Endothelial cell of umbilical vein (primary cell): Measurements from ENCODE around the gene ASXL1. TPM values are rescaled to one million over a fixed set of nuclear protein-coding genes. Genes with fewer than 3 reads are reported as not detected.

Experiments used
- BruUV-seq: library from RNA; stranded (reverse); fragments of 400-500 nt; replicated peaks from 2 replicates; lab custom pipeline; 2021; lab: Mats Ljungman, UMichigan
- CTCF ChIA-PET: fragments of 300-600, 350-600 bp; sonication (Branson Sonifier 250); formaldehyde crosslinking; loops from one replicate; lab custom pipeline; 2021; ENCODE audit warnings: antibody characterized with exemption, inconsistent platforms; lab: Charles Lee
- POLR2A ChIA-PET: fragments of 300-600, 350-600 bp; sonication (Branson Sonifier 250); formaldehyde crosslinking; loops from one replicate; lab custom pipeline; 2021; ENCODE audit warnings: antibody characterized with exemption, inconsistent platforms; lab: Charles Lee
- DNase-seq: peaks from one replicate; pipeline ENCODE4 v3.0.0-alpha.2; 2011; ENCODE audit warnings: low read depth, low spot score
- FAIRE-seq: peaks from 2 replicates; lab custom pipeline; 2011; peaks lifted over from hg19 to GRCh38; lab: Jason Lieb, UNC
- H2AFZ ChIP-seq: 2 replicates; pipeline ENCODE4 v1.6.0; 2012; ENCODE audit warnings: low read depth, low read length, control low read depth, inconsistent platforms
- H3K27ac ChIP-seq: 2 replicates; pipeline ENCODE4 v1.5.1; 2011; ENCODE audit warnings: low read depth, mild to moderate bottlenecking, control low read depth, low read length, moderate library complexity; ENCODE audit not compliant: insufficient read depth
- H3K27me3 ChIP-seq, 2 experiments: 2 replicates each; pipeline versions ENCODE4 v1.6.0 to v1.6.1; 2011; ENCODE audit warnings: low read length in 2 of 2, mixed read lengths in 1 of 2; ENCODE audit not compliant: control insufficient read depth in 2 of 2, insufficient read depth in 2 of 2
- H3K36me3 ChIP-seq, 2 experiments: 2 replicates in 1 of 2; 3 replicates in 1 of 2; pipeline ENCODE4 v1.5.1; 2011; ENCODE audit warnings: low read length in 2 of 2, mild to moderate bottlenecking in 1 of 2, moderate library complexity in 1 of 2; ENCODE audit not compliant: control insufficient read depth in 2 of 2, insufficient read depth in 2 of 2; ENCODE audit errors: extremely low read depth in 1 of 2
- H3K4me1 ChIP-seq: 3 replicates; pipeline ENCODE4 v1.5.1; 2011; ENCODE audit warnings: mild to moderate bottlenecking, low read length; ENCODE audit not compliant: control insufficient read depth, insufficient read depth; ENCODE audit errors: extremely low read depth
- H3K4me2 ChIP-seq: 2 replicates; pipeline ENCODE4 v1.6.1; 2011; ENCODE audit warnings: low read length, control low read depth, mixed read lengths; ENCODE audit not compliant: insufficient read depth
- H3K4me3 ChIP-seq, 3 experiments: fragments of 200-600 bp in 1 of 3; sonication (generic), shearing (Covaris generic) in 1 of 3; replicated peaks in 1 of 3; 2 replicates each; pipeline ENCODE4 v1.5.1; 2011 to 2016; ENCODE audit warnings: control low read depth in 3 of 3, low read length in 3 of 3, mild to moderate bottlenecking in 2 of 3, inconsistent platforms in 1 of 3, low read depth in 1 of 3, moderate library complexity in 1 of 3; ENCODE audit not compliant: insufficient read depth in 1 of 3
- H3K79me2 ChIP-seq: 2 replicates; pipeline ENCODE4 v1.6.0; 2012; ENCODE audit warnings: low read length, inconsistent platforms; ENCODE audit not compliant: control insufficient read depth, insufficient read depth
- H3K9ac ChIP-seq: replicated peaks from 2 replicates; pipeline ENCODE3; 2011; ENCODE audit warnings: low read length, control low read depth; ENCODE audit not compliant: insufficient read depth; ENCODE audit errors: extremely low read depth
- H3K9me1 ChIP-seq: replicated peaks from 3 replicates; pipeline ENCODE4 v1.6.0; 2011; ENCODE audit warnings: mild to moderate bottlenecking, low read length; ENCODE audit not compliant: control insufficient read depth, insufficient read depth; ENCODE audit errors: extremely low read depth
- H3K9me3 ChIP-seq: replicated peaks from 2 replicates; pipeline ENCODE4 v1.5.1; 2012; ENCODE audit warnings: low read length, inconsistent platforms; ENCODE audit not compliant: control insufficient read depth, insufficient read depth
- H4K20me1 ChIP-seq: replicated peaks from 2 replicates; pipeline ENCODE3; 2011; ENCODE audit warnings: mild to moderate bottlenecking, low read length; ENCODE audit not compliant: control insufficient read depth, insufficient read depth; ENCODE audit errors: extremely low read depth
- CTCF ChIP-seq, 2 donors: IDR thresholded peaks; 1 replicate in 1 of 2; 2 replicates in 1 of 2; pipeline ENCODE4 v1.5.1; 2011; ENCODE audit warnings: low read length in 2 of 2, mild to moderate bottlenecking in 2 of 2, moderate library complexity in 2 of 2, control low read depth in 1 of 2, inconsistent platforms in 1 of 2, low read depth in 1 of 2; ENCODE audit not compliant: insufficient read depth in 1 of 2; ENCODE audit errors: extremely low read depth in 1 of 2
- EZH2 ChIP-seq: IDR thresholded peaks from 2 replicates; pipeline ENCODE4 v1.6.1; 2012; ENCODE audit warnings: borderline replicate concordance, low read depth, mild to moderate bottlenecking, moderate library complexity, low read length, inconsistent platforms; ENCODE audit not compliant: severe bottlenecking
- FOS ChIP-seq: IDR thresholded peaks from 2 replicates; pipeline ENCODE4 v1.6.1; 2011; ENCODE audit warnings: mild to moderate bottlenecking, low read length, moderate library complexity, borderline replicate concordance; ENCODE audit not compliant: insufficient read depth
- GATA2 ChIP-seq: IDR thresholded peaks from 2 replicates; pipeline ENCODE4 v1.7.0; 2011; ENCODE audit warnings: low read depth, mild to moderate bottlenecking, moderate library complexity, mixed read lengths, low read length; ENCODE audit not compliant: insufficient read length, insufficient read depth
- JUN ChIP-seq: IDR thresholded peaks from 2 replicates; pipeline ENCODE4 v1.6.1; 2011; ENCODE audit warnings: borderline replicate concordance, low read depth; ENCODE audit not compliant: insufficient read length, insufficient read depth
- MAX ChIP-seq: IDR thresholded peaks from 2 replicates; pipeline ENCODE4 v1.6.1; 2011; ENCODE audit not compliant: insufficient read depth, insufficient read length
- MYC ChIP-seq: IDR thresholded peaks from one replicate; pipeline ENCODE4 v1.6.1; 2011; ENCODE audit warnings: mild to moderate bottlenecking, low read depth, low read length
- POLR2A ChIP-seq: IDR thresholded peaks from 2 replicates; pipeline ENCODE4 v1.6.1; 2012; ENCODE audit warnings: low read depth, mild to moderate bottlenecking, control low read depth, low read length
- POLR2AphosphoS5 ChIP-seq: IDR thresholded peaks from 2 replicates; pipeline ENCODE4 v1.6.1; 2012; ENCODE audit warnings: low read depth, mild to moderate bottlenecking, control low read depth, low read length, moderate library complexity; ENCODE audit not compliant: insufficient read depth
- dilution Hi-C: fragments of 300-500 bp; cut with MboI; formaldehyde crosslinking; loops from one replicate; pipeline ENCODE4 v1.15.0; 2019; ENCODE audit warnings: low sequenced_read_pairs; ENCODE audit not compliant: extremely low pct_ligation_motif_present
- intact Hi-C: fragments of 100-400 bp; cut with micrococcal nuclease; formaldehyde crosslinking; loops from one replicate; pipeline ENCODE4 v1.10.0; 2022
- polyA plus RNA-seq, 4 experiments: library from polyadenylated mRNA; depleted of rRNA in 3 of 4; stranded (reverse) in 3 of 4; unstranded in 1 of 4; fragments of >200 nt; gene quantifications; 2 replicates each; pipeline versions ENCODE4 v1.2.1 to v1.2.3, GENCODE V29; 2011 to 2012; ENCODE audit warnings: missing spikeins in 1 of 4
- total RNA-seq: library from RNA; stranded (reverse); gene quantifications from 2 replicates; pipeline ENCODE4 v1.2.3, GENCODE V29; 2021

Gene ASXL1
- total and polyA plus RNA-seq, 2 donors (not counting 3 experiments of a cell fraction or from before 2014, with no cell fraction given) = 45.4 to 101 TPM

GRCh38 chr20:32387252-32387651 lies 29.1 kb downstream of the ASXL1 start:
- dilution Hi-C loops = no loop called here
- Histone ChIP-seq H2AFZ (no peak overlapping the region), H3K27ac (no peak overlapping the region), H3K9ac (no peak overlapping the region), H3K79me2 (peaks cover 85% of the 10 kb centered on the region), H3K9me1 (no peaks in the 10 kb centered on the region), H3K9me3 (no peaks in the 10 kb centered on the region), H3K4me2 (no peak overlapping the region), H3K27me3 (no peaks in the 10 kb centered on the region), H3K4me3 (no peak overlapping the region), H3K36me3 (peaks cover 0 to 5% of the 10 kb centered on the region in 2 experiments), H4K20me1 (peaks cover 2% of the 10 kb centered on the region), H3K4me1 (no peaks in the 10 kb centered on the region)
- no peak for TF ChIP-seq POLR2AphosphoS5
- BruUV-seq = no TSS peak
- intact Hi-C loops = no loop called here
- FAIRE-seq (no peak), DNase-seq (no peak)
- POLR2A ChIA-PET = interaction anchor here (0.7 kb wide), 1 partner anchor 268 kb away, joined by 4 read pairs; no protein-coding TSS in a partner anchor
- CTCF ChIA-PET = no interaction called here

GRCh38 chr20:32391003-32391402 lies 32.9 kb downstream of the ASXL1 start:
- FAIRE-seq = no peak
- POLR2A ChIA-PET = no interaction called here
- H4K20me1 ChIP-seq = peaks cover 4% of the 10 kb centered on the region

More at GRCh38 chr20:32391003-32391402, 32.9 kb downstream of the ASXL1 start:
- peaks cover 89% of the 10 kb centered on the region for H3K79me2 ChIP-seq
- TF ChIP-seq EZH2 = no peak
- no peak for TF ChIP-seq MYC
- no peak for TF ChIP-seq POLR2A
- no peak for TF ChIP-seq MAX
- no peak for TF ChIP-seq POLR2AphosphoS5
- TF ChIP-seq JUN = no peak
- no peak for TF ChIP-seq GATA2
- no peak for TF ChIP-seq FOS
- TF ChIP-seq CTCF (IDR thresholded peaks at IDR 0.05; ENCODE audit: extremely low read depth in 1 of 2, insufficient read depth in 1 of 2, low read depth in 1 of 2, low read length in 2 of 2) = no peak
- no peak overlapping the region for H3K27ac ChIP-seq
- no peak overlapping the region for H3K9ac ChIP-seq
- dilution Hi-C loops = no loop called here
- H3K27me3 ChIP-seq = no peaks in the 10 kb centered on the region
- BruUV-seq = no TSS peak
- H3K4me1 ChIP-seq = no peaks in the 10 kb centered on the region
- H3K4me3 ChIP-seq = no peak overlapping the region
- peaks cover 0 to 5% of the 10 kb centered on the region in 2 experiments for H3K36me3 ChIP-seq
- H3K4me2 ChIP-seq = no peak overlapping the region
- no peaks in the 10 kb centered on the region for H3K9me3 ChIP-seq
- H3K9me1 ChIP-seq = no peaks in the 10 kb centered on the region
- intact Hi-C loops = no loop called here
- CTCF ChIA-PET = interaction anchor here (0.9 to 1.4 kb wide), 6 partner anchors 9 to 26 kb away, joined by 3 to 4 read pairs (median 3); no protein-coding TSS in a partner anchor
- DNase-seq = no peak
- H2AFZ ChIP-seq = no peak overlapping the region
